Mesendoderm (in vitro differentiated cells): ENCODE measurements around the gene MORF4L1.
"Not testable (repeated sequence)": the region's sequence is repeated elsewhere in the genome, so short reads cannot be mapped to it uniquely, and the experiment has no call there.

ENCODE experiments used
- DNase-seq: peaks from one replicate; pipeline ENCODE4 v3.0.0; 2013
- H2AK5ac ChIP-seq: 2 replicates; pipeline ENCODE4 v1.6.1; 2013; ENCODE audit warnings: low read length, inconsistent platforms
- H2BK120ac ChIP-seq: 2 replicates; pipeline ENCODE4 v1.6.1; 2013; ENCODE audit warnings: low read depth, mild to moderate bottlenecking, low read length, moderate library complexity, mixed read lengths
- H2BK15ac ChIP-seq: replicated peaks from 2 replicates; pipeline ENCODE4 v1.6.1; 2013; ENCODE audit warnings: low read depth, mild to moderate bottlenecking, moderate library complexity
- H2BK5ac ChIP-seq: 2 replicates; pipeline ENCODE4 v1.6.1; 2013; ENCODE audit warnings: low read length, inconsistent platforms
- H3K18ac ChIP-seq: 2 replicates; pipeline ENCODE4 v1.6.1; 2013; ENCODE audit warnings: mild to moderate bottlenecking, low read length, mixed read lengths
- H3K23ac ChIP-seq: one replicate; pipeline ENCODE4 v1.6.1; 2013; ENCODE audit warnings: low read length
- H3K27ac ChIP-seq: 2 replicates; pipeline ENCODE4 v1.5.1; 2013; ENCODE audit warnings: low read depth, mild to moderate bottlenecking, inconsistent platforms, low read length, moderate library complexity
- H3K27me3 ChIP-seq: 2 replicates; pipeline ENCODE4 v1.6.1; 2013; ENCODE audit warnings: low read length, control low read depth, mild to moderate bottlenecking, inconsistent platforms; ENCODE audit not compliant: insufficient read depth, poor library complexity
- H3K36me3 ChIP-seq: 2 replicates; pipeline ENCODE4 v1.6.1; 2013; ENCODE audit warnings: low read length, inconsistent platforms; ENCODE audit not compliant: control insufficient read depth, insufficient read depth
- H3K4ac ChIP-seq: one replicate; pipeline ENCODE4 v1.6.1; 2013; ENCODE audit warnings: low read depth, mild to moderate bottlenecking, low read length, moderate library complexity
- H3K4me1 ChIP-seq: 2 replicates; pipeline ENCODE4 v1.6.1; 2013; ENCODE audit warnings: low read depth, low read length, inconsistent platforms; ENCODE audit not compliant: control insufficient read depth
- H3K4me2 ChIP-seq: 2 replicates; pipeline ENCODE4 v1.6.1; 2013; ENCODE audit warnings: low read length
- H3K4me3 ChIP-seq: 2 replicates; pipeline ENCODE4 v1.5.1; 2013; ENCODE audit warnings: mild to moderate bottlenecking, low read length
- H3K56ac ChIP-seq: one replicate; pipeline ENCODE4 v1.6.1; 2013; ENCODE audit warnings: low read length
- H3K79me1 ChIP-seq: 2 replicates; pipeline ENCODE4 v1.6.1; 2013; ENCODE audit warnings: low read length, inconsistent platforms
- H3K79me2 ChIP-seq: 2 replicates; pipeline ENCODE4 v1.6.1; 2013; ENCODE audit warnings: mild to moderate bottlenecking, low read length; ENCODE audit not compliant: control insufficient read depth, insufficient read depth
- H3K9ac ChIP-seq: 2 replicates; pipeline ENCODE4 v1.6.1; 2013; ENCODE audit warnings: low read length, inconsistent platforms
- H4K5ac ChIP-seq: one replicate; pipeline ENCODE4 v1.6.1; 2013; ENCODE audit warnings: low read length
- H4K8ac ChIP-seq: one replicate; pipeline ENCODE4 v1.6.1; 2013; ENCODE audit warnings: low read depth, mild to moderate bottlenecking, control low read depth, low read length, moderate library complexity
- WGBS: extraction: QIAGEN DNeasy Blood & Tissue Kit; methylation state at CpG from one replicate; pipeline ENCODE4 v1.1.7; 2013; ENCODE audit warnings: low lambda C conversion rate, missing lambda C conversion rate; ENCODE audit not compliant: insufficient coverage; ENCODE audit errors: extremely low coverage; 5-methylcytosine and 5-hydroxymethylcytosine counted together

The MORF4L1 gene

DNA sequence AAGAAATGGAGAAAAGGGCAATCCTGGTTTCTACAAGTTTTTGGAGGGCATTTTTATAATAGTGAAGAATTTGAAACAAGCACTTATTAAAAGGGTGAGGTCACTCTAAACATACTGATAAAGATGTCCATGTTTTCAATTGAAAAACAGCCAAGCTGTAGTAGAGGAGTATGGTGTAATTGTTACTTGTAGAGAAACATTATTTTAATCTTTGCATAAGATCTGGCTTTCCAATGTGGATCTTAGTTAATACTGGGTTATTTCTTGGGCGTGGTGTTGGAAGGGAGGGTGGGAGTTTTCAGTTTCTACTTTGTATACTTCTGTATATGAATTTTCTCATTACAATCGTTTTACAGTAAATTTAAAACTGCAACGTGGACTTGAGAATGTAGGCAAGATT is 22.8 kb downstream of the MORF4L1 start:
- H2BK5ac ChIP-seq: no peak overlapping the region
- no peak overlapping the region for H3K27ac ChIP-seq
- WGBS: no CpG with 5 or more reads among the region's 3 CpGs
- no peak overlapping the region for H2AK5ac ChIP-seq
- H3K4me3 ChIP-seq: no peak overlapping the region
- no peak overlapping the region for H2BK120ac ChIP-seq
- H3K27me3 ChIP-seq: no peaks in the 10 kb centered on the region
- H4K5ac ChIP-seq: no peak overlapping the region
- no peak overlapping the region for H3K4ac ChIP-seq
- no peak overlapping the region for H3K23ac ChIP-seq
- H3K79me1 ChIP-seq: peaks cover 2% of the 10 kb centered on the region
- no peak overlapping the region for H3K4me2 ChIP-seq
- H3K79me2 ChIP-seq: peaks cover 17% of the 10 kb centered on the region
- no peaks in the 10 kb centered on the region for H3K4me1 ChIP-seq
- H3K9ac ChIP-seq: no peak overlapping the region
- DNase-seq: no peak
- H3K18ac ChIP-seq: no peak overlapping the region
- peaks cover 13% of the 10 kb centered on the region for H3K36me3 ChIP-seq
- no peak overlapping the region for H4K8ac ChIP-seq
- no peak overlapping the region for H3K56ac ChIP-seq
- H2BK15ac ChIP-seq: no peak overlapping the region

DNA sequence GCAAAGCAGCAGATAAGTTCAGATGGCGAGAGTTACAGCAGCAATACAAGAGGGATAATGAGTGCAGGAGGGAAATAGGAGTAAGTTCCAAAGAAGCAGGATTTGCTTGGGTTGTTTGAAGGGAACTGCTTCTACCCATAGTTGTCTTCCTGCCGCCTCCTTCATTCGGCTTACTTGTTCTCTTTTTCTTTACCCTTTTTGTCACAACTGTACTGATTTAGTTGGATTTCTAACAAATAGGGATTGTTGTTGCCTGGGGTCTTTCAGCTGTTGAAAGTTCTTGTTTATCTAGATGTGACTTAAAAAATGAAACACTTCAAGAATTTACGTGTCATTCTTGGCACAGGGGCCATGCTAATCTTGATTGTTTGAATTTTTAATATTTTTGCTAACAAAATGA is 25.9 kb downstream of the MORF4L1 start:
- no peak overlapping the region for H3K18ac ChIP-seq
- H4K5ac ChIP-seq: no peak overlapping the region
- DNase-seq: no peak
- H3K27ac ChIP-seq: no peak overlapping the region
- no peak overlapping the region for H4K8ac ChIP-seq
- no peak overlapping the region for H3K4ac ChIP-seq
- no peak overlapping the region for H3K4me3 ChIP-seq
- no peak overlapping the region for H3K56ac ChIP-seq
- no peaks in the 10 kb centered on the region for H3K4me1 ChIP-seq
- H3K79me2 ChIP-seq: peaks cover 6% of the 10 kb centered on the region
- H2BK5ac ChIP-seq: no peak overlapping the region
- H3K79me1 ChIP-seq: no peaks in the 10 kb centered on the region
- H3K9ac ChIP-seq: no peak overlapping the region
- peaks cover 9% of the 10 kb centered on the region for H3K36me3 ChIP-seq
- H2AK5ac ChIP-seq: no peak overlapping the region
- H2BK120ac ChIP-seq: no peak overlapping the region
- no peak overlapping the region for H3K23ac ChIP-seq
- no CpG with 5 or more reads among the region's 4 CpGs for WGBS
- H3K27me3 ChIP-seq: no peaks in the 10 kb centered on the region
- no peak overlapping the region for H3K4me2 ChIP-seq
- no peak overlapping the region for H2BK15ac ChIP-seq

DNA sequence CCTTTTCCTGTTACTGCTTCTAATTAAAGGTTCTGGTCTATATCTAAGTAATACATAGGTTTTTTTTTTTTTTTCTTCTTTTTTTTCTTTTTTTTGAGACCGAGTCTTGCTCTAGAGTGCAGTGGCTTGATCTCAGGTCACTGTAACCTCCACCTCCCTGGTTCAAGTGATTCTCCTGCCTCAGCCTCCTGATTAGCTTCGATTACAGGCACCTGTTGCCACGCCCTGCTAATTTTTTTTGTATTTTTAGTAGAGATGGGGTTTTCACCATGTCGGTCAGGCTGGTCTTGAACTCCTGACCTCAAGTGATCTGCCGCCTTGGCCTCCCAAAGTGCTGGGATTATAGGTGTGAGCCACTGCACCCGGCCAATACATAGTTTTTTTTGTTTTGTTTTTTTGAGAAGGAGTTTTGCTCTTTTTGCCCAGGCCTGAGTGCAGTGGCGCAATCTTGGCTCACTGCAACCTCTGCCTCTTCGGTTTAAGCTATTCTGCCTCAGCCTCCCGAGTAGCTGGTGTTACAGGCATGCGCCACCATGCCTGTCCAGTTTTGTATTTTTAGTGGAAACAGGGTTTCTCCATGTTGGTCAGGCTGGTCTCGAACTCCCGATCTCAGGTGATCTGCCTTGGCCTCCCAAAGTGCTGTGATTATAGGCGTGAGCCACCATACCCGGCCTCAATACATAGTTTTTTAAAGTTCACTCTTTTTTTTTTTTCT is 28.3 kb downstream of the MORF4L1 start:
- not testable (repeated sequence) for H3K18ac ChIP-seq, H3K4me1 ChIP-seq, H3K79me2 ChIP-seq, H3K23ac ChIP-seq, H2AK5ac ChIP-seq, H2BK120ac ChIP-seq, H4K8ac ChIP-seq, H3K27ac ChIP-seq, H3K4me3 ChIP-seq, H3K79me1 ChIP-seq, DNase-seq, H2BK15ac ChIP-seq, H3K56ac ChIP-seq, H3K27me3 ChIP-seq, H3K9ac ChIP-seq, H3K4me2 ChIP-seq, H4K5ac ChIP-seq, H2BK5ac ChIP-seq, H3K36me3 ChIP-seq, H3K4ac ChIP-seq
- no CpG with 5 or more reads among the region's 14 CpGs for WGBS

DNA sequence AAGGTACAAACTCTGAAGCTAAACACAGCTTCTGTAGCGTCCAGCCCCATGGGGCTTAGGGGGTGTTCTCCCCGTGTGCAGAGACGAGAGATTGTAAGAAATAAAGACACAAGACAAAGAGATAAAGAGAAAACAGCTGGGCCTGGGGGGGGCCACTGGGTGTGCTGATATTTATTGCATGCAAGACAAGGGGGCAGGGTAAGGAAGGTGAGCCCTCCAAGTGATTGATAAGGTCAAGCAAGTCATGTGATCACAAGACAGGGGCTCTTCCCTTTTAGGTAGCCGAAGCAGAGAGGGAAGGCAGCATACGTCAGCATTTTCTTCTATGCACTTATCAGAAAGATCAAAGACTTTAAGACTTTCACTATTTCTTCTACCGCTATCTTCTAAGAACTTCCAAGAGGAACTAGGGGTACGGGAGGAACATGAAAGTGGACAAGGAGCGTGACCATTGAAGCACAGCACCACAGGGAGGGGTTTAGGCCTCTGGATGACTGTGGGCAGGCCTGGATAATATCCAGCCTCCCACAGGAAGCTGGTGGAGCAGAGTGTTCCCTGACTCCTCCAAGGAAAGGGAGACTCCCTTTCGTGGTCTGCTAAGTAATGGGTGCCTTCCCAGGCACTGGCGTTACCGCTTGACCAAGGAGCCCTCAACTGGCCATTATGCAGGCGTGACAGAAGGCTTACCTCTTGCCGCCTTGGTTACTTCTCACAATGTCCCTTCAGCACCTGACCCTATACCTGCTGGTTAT is 29.8 kb downstream of the MORF4L1 start:
- H3K4me2 ChIP-seq, H4K5ac ChIP-seq, H4K8ac ChIP-seq, H3K18ac ChIP-seq, H3K27ac ChIP-seq, H2AK5ac ChIP-seq, H2BK15ac ChIP-seq, DNase-seq, H3K4ac ChIP-seq, H3K27me3 ChIP-seq, H3K4me3 ChIP-seq, H3K4me1 ChIP-seq, H3K9ac ChIP-seq, H2BK120ac ChIP-seq, H3K79me2 ChIP-seq, H3K36me3 ChIP-seq, H3K79me1 ChIP-seq, H2BK5ac ChIP-seq, H3K23ac ChIP-seq, H3K56ac ChIP-seq: not testable (repeated sequence)
- no CpG with 5 or more reads among the region's 13 CpGs for WGBS

DNA sequence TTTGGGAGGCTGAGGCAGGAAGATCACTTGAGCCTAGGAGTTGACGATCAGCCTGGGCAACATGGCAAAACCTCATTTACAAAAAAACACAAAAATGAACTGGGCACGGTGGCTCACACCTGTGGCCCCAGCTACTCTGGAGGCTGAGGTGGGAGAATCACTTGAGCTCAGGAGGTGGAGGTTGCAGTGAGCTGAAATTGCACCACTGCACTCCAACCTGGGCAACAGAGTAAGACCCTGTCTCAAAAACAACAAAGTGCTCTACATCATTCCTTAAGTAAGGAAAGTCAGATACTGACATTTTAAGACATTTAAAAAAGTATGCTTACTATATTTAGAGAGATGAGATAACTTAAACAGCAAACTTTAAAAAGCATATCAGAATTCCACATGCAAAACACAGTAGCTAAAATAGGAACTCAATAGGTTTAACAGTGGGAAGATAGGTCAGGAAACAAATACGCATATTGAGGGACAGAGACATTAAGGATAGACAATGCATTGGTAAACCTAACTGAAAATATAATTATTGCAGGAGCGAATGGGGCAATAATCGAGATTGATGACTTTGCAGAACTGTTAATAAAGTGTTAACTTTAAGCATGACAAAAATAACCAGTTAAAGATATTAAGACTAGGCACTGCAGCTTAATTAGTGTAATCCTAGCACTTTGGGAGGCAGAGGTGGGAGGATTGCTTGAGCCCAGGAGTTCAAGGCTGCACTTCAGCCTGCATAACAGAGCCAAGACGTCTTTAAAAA is 32.1 kb downstream of the MORF4L1 start:
- no peak for DNase-seq
- WGBS: no CpG with 5 or more reads among the region's 6 CpGs
- Histone ChIP-seq H3K27me3 (no peaks in the 10 kb centered on the region), H3K9ac (no peak overlapping the region), H2AK5ac (no peak overlapping the region), H2BK120ac (no peak overlapping the region), H2BK5ac (no peak overlapping the region), H4K5ac (no peak overlapping the region), H4K8ac (no peak overlapping the region), H3K4me3 (no peak overlapping the region), H3K4ac (no peak overlapping the region), H3K36me3 (peaks cover 4% of the 10 kb centered on the region), H3K4me1 (no peaks in the 10 kb centered on the region), H3K23ac (no peak overlapping the region), H2BK15ac (no peak overlapping the region), H3K79me2 (no peaks in the 10 kb centered on the region), H3K4me2 (no peak overlapping the region), H3K79me1 (no peaks in the 10 kb centered on the region), H3K18ac (no peak overlapping the region), H3K56ac (no peak overlapping the region), H3K27ac (no peak overlapping the region)
